Measurements from ENCODE around the gene PRMT2.
"Not testable (repeated sequence)": the region's sequence is repeated elsewhere in the genome, so short reads cannot be mapped to it uniquely, and the experiment has no call there.

Gene PRMT2

DNA sequence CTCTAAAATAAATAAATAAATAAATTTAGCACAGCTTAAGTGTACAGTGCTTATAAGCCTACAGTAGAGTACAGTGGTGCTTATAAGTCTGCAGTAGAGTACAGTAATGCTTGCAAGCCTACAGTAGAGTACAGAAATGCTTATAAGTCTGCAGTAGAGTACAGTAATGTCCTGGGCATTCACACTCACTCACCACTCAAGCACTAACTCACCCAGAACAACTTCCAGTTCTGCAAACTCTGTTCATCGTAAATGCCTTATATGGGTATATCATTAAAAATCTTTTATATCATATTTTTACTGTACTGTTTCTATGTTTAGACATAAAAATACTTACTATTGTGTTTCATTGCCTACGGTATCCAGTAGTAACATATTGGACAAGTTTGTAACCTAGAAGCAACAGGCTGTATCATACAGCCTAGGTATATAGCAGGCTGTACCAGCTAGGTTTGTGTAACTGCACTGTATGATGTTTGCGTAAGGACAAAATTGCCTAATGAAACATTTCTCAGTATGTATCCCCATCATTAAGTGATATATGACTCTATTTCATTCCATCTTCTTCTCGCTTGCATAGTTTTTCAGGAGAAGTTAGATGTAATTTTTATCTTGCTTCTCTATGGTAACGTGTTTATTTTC, 16.6 kb upstream of the PRMT2 start:
- no peak for DNase-seq

DNA sequence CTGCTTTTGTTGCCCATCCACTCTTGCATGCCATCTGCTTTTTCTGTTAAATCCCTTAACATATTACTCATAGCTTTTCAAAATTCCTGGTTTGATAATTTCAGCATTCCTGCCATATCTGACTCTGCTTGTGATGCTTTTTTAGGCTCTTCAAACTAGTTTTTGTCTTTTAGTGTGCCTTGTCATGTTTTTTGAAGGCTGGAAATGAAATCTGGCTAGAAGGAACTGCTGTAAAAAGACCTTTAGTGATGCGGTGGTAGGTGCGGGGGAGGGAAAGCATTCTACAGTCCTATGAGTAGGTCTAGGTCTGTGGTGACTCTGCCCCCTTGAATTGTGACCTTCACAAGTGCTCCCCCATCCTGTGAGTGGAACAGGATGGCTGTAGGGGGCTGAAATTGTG, 15.6 kb upstream of the PRMT2 start:
- DNase-seq: no peak

DNA sequence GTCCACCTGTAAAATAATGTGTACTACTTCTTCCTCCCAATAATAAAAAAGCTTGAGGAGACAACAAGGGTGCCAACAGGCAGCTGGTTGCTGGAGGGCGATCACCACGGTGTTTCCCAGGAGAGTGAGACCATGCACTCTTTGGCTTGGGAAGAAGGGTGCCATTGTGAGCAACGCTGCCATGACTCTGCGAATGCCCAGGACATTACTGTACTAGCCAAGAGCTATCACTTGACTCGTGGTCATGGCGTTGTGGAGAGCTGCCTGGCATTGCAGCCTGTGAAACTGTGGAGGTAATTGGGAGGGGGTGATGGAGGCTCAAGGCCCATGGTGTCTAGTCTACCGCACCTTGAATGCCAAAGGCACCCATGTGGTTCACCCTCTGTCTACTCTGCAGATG, 14.6 kb upstream of the PRMT2 start:
- DNase-seq: no peak

DNA sequence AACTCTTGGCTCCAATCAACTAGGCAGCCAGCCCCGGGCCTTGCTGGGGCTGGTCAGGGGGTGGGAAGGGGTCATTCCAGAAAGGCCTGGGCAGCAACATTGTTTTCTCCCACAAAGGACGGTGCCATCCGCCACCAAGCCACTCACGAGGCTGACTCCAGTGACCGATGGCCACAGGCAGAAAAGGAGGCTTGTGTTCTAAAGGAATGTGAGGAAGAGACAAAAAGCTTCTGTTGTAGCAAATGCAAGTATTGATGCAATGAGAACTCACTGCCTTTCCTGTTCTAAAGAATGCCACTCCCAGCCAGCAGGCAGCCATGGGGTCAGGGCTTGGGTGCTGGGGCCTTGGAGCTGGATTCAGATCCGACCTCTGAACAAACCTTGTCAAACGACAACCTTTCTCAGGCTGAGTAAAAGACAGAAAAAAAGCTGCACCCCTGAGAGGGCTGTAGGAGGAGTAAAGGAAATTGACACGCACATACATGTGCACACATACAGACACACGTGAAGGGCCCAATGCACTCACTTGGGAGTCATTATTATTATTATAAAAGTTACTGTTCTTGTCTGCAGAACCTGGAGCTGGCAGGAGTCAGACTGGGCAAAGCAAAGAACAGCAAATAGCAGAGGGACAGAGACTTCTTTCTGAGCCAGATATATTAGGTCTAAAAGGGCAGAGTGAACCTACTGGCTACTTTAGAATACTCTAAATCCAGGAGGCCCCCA, 13.9 kb upstream of the PRMT2 start:
- no peak for DNase-seq

DNA sequence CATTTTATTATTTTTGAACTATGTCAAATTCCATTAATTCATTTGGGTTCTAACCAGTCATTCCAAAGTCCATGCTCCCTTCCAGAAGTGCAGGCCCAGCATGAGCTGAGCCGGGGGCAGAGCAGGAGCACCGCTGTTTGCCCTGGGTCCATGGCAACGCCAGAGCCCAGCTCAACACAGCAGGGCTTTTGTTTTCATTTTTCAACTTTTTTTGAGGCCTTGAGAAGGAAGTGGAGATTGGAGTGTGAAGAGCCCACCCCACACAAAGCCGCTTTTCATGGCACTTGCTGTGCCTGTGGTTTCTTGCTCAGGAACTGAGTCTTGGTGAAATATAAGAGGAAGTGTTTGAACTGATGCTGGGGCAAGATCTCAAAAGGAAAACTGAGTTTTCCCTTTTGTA, 13.2 kb upstream of the PRMT2 start:
- DNase-seq: no peak

DNA sequence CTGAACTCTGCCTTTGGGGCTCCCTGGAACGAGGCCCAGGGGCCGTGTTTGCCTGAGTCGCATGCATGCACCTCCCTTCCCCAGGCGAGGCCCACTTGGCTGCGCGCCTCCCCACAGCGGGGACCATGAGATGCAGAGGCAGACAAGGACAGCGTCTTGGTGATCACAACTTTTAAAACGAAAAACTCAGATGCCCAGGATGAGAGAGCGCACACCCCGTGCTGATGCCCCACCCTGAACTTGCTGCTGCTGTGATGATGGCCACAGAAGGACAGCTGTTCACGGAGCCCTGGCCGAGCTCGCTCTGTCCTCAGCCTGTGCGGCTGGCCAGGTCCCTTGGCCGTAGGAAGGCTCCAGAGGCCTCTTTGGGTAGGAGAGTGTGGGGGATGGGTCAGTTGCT, 11.4 kb upstream of the PRMT2 start:
- DNase-seq: no peak

DNA sequence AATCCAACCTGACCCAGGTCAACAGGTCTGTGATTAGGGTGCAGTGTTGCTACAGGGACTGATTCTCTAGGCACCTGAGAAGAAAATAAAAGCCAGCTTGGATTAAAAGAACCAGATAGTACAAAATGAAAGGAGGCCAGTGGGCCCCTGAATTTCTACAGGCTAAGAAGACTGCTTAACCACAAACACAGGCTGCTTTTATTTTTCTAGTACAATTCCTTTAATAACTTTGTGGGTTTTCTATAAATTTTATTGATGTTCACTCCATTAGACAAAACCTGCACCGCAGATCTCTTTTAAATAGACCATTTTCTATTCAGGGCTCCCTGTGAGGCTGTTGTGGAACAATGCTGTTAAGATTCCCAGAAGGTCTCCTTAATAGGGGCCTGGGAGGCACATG, 9.7 kb upstream of the PRMT2 start:
- DNase-seq: no peak

DNA sequence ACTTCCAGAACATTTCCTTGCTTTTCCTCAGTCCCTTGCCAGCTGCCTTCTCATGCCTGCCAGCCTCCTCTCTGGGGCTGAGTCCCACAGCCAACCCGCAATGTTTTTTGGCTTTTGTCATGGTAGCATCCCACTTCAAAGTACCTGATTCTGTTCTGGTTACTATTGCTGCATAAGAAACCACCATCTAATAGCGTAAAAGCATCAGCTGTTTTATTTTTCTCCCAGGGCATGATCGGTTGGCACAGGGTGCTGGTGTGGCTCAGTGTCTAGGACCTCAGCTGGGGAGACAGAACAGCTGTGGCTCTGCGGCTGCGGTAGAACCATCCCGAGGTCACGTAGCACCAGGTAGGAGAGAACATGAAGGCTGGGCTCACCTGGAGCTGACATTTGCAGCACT, 8.9 kb upstream of the PRMT2 start:
- DNase-seq: no peak

DNA sequence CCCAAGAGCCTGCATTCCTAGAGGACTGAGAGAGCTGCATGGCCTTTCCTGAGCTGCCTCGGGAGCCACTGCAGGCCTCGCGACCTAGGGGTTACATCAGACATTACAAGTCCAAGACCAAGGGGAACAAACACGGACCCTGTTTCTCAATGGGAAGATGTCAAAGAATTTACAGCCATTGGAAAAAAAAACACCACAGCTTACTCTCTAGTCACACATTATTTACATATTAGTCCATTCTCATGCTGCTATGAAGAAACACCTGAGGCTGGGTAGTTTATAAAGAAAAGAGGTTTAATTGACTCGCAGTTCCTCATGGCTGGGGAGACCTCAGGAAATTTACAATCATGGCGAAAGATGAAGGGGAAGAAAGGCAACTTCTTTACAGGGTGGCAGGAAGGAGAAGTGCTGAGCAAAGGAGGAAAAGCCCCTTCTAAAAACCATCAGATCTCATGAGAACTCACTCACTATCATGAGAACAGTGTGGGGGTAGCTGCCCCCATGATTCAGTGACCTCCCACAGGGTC, 8.4 kb upstream of the PRMT2 start:
- no peak for DNase-seq

DNA sequence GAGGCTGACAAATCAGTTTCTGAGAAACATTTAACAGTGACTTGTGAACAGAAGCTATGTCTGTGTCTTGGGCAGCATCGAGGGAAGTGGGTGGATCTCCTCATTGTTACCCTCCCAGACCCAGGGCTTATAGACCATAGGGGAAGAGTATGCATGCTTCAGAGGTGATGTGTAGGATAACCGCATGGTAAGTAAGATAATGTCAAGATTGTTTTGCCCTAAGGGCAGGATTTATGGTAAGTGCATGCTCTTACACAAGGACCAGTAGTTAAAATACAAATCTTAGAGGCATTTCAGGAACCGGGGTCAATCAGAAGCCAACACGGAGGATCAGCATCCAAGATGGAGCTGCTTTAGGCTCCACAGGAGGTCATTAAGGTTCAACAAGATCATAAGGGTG, 7.7 kb upstream of the PRMT2 start:
- DNase-seq: no peak

DNA sequence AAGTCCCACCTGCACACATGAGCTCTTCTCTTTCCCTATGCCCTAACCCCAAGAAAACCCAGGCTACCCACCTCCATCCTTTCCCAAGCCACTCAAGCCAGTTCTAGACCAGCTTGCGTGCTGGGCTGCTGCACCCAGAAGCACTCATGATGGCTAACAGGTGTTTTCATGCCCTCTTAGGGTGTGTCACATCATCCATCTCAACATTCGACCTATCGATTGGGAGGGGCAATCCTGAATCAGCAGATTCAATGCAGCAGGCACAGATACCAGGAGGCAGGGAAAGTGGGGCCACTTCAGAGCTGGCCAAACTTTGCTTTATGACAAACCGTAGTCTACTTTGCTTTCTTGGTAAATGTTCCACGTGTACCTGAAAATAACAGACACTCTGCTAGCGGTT, 6.6 kb upstream of the PRMT2 start:
- DNase-seq: no peak

DNA sequence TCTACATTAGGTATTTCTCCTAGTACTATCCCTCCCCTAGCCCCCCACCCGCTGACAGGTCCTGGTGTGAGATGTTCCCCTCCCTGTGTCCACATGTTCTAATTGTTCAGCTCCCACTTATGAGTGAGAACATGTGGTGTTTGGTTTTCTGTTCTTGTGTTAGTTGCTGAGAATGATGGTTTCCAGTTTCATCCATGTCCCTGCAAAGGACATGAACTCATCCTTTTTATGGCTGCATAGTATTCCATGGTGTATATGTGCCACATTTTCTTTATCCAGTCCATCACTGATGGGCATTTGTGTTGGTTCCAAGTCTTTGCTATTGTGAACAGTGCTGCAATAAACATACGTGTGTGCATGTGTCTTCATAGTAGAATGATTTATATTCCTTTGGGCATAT, 4.6 kb upstream of the PRMT2 start:
- not testable (repeated sequence) for DNase-seq

DNA sequence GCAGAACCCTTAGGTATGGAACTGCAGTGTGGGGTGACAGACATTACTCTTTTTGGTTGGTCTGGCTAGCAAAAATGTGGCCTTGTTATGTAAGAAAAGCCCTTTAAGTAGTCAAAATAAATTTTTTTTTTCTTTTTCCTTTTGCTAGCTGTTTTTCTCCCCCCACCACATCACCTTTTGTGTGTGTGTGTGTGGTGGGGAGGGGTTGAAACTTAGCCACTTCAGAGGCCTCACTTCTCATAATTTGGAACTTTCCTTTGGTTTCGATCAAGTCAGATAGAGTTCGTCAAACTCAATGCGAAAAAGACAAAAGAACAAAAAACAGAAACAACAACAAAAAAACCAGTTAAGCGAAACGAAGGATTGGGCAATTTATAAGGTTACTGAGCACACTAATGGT, 1.9 kb upstream of the PRMT2 start:
- DNase-seq: no peak

DNA sequence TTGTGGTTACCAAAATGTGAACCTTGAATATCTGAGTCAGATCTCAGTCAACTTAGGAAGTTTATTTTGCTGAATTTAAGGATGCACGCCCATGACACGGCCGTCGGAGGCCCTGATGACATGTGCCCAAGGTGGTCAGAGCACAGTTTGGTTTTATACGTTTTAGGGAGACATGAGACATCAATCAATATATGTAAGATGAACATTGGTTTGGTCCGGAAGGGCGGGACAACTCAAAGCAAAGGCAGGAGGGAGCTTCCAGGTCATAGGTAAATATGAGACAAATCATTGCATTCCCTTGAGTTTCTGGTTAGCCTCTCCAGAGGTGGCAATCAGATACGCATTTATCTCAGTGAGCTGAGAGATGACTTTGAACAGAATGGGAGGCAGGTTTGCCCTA, 1.0 kb upstream of the PRMT2 start:
- no peak for DNase-seq

DNA sequence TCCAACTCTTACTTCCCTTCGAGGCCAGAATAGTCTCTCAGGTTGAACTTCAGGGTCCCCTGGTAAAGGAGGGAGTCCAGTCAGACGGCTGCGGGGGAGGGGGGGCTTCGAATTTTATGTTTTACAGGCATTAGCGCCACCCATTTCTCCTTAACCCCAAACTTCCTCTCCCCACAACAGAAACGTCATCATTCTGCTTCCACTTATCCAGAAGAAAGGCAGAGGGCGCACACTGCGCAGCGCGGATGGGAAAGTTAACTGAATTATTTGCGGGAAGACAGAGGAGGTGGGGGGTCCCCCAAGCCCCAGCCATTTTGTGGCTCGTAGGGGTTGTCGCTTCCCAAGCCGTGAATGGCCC, 529 bp upstream of the PRMT2 start:
- DNase-seq: no peak

DNA sequence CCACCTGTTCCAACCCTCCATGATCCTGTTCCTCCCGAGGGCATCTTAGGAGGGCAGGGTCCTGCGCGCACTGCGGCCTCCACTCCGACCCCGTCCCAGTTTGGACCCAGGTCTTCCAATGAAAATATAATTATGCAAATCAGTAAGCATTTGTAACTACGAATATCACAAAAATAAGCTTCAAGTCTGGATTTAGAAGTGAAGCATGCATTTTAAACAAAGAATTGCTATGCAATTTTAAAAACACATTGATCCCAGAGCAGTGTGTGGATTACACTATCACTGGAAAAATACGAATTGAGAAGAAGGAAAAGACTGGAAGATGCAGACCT, 673 bp downstream of the PRMT2 start:
- DNase-seq: no peak

DNA sequence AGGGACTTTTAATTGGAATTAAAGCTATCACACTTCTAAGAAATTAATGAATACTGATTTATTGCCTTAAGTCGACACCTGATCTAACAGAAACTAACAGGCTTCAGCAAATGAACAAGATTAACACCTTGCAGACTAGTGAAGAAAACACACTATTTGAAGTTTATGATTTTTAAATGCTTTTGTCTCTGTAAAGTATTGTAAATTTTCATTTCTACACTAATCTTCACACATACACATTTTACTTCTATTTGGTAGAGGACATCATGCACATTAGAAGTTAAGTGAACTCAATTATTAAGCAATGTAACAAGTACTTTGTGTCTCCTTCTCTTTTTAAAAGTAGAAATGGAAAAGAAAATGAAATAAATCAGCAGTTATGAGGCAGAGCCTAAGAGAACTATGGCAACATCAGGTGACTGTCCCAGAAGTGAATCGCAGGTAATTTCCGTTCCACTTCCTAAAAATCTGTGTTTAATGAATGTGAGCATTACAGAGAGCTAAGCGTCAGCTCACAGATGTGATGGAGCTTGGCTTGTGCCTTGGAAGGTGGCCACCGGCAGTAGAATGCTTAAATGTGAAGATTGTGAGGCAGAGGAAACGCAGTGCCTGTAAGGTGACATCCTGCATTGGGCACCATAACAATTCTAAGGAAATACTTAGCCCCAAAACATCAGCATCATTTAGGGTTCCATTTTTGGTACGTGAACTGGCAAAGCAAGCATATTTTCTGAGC, 1.2 kb downstream of the PRMT2 start:
- DNase-seq: no peak

DNA sequence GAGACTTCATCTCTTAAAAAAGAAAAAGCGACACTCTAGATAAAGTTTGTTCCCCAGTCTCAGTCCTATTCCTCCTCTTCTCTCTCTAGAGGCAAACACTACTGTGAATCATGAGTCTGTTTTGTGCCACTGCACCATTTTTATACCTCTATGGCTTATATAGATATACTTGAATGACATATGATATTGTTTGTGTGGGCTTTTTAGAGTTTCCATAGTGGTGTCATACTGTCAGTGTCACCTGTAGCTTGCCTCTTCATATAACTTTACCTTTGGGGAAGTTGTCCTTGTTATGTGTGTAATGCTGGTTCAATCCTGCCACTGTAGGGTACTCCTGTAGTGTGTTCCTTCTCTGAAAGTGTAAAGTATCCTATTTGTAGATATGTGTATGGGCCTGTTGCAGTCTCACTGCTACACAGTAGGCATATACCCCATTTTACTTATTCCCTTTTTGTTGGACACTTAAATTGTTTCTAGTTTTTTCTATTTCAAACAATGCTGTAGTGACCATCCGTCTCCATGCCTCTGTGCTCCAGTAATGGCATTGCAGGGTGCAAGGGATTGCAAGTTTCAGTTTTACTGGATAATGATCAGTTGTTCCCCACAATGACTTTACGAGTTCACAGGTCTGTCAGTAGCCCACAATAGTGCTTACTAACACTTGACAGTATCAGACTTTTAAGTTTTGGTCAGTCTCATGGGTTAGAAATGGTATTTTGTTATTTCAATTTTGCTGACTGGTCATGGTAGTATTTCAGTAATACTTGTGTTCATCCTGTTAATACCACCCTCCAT, 2.7 kb downstream of the PRMT2 start:
- no peak for DNase-seq

DNA sequence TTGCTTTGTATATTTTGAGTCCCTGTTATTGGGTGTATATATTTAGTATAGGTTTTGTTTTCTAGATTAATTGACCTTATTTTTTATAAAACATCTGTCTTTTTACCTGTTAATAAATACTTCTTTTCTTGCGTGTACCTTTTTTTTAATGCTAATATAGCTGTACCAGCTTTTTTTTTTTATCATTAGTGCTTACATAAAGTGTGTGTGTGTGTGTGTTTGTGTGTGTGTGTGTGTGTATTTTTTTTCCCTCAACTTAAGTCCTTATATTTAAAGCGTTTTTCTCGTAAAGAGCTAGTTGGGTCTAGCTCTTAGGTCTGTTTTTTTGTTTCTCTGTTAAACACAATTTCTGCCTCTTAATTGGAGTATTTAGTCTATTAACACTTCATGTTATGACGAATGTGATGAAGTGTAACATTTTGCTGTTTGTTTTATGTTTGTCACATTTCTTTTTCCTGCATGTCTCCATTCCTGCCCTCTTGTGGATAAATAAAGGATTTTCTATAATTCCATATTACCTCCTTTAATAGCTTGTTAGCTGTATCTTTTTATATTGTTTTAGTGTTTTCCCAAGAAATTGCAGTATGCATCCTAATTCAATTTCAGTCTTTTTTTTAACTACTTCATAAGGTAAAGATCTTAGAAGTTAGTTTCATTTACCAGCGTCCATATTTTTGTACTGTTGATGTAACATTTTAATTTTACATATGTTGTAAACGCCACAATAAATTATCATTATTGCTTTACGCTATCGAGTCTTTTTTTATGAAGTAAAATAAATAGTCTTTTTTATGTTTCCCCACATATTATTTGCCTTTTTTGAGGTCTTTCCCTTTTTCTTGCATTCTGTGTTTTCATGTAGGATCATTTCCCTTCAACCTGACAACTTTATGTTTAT, 4.3 kb downstream of the PRMT2 start:
- no peak for DNase-seq

DNA sequence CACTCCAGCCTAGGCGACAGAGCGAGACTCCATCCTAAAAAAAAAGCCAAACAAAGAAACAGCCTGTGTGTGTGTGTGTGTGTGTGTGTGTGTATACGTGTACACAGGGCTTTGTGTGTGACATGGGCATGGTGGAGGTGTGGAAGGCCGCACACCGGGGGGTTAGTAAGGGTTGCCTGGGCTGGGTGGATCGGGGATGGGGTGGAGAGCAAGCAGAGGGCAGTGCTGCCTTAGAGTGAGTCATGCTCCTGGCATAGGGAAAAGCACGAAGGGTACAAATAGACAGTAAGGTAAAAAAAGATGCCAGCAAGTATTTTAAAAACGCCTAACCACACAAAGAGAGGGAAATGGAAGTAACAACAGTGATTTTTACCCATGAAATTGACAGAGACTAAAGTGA, 6.2 kb downstream of the PRMT2 start:
- DNase-seq: no peak

DNA sequence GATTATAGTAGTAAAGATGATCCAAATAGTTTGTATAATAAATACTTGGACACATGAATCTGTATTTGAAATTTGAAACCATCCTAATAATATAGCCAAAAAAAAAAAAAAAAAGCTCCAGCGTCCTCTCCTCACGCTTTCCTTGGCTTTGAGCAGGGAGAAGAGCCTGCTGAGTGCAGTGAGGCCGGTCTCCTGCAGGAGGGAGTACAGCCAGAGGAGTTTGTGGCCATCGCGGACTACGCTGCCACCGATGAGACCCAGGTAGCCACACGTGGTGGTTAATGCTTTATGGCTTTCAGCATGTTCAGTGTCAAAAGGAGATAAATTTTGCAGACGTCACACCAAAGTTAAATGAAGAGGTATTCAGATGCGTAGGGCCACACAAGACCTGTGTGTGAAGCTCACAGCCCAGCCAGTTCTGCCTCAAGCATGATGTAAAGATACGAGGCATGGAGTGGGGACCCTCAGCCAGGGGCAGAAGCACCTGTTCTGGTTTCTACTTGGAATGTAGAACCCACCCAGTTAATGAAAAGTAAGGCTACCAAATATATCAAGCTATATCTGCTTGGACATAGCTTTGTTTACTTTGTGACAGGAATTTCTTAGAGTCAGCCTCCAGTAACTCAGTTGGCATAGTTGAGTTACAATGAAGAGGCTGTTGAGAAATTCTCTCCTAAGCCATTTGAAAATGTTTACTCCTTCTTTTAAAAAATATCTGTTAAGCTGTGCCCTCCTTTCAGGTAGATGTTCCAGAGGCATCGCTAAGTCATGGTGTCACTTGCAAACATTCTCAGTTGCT, 8.1 kb downstream of the PRMT2 start:
- DNase-seq: no peak

DNA sequence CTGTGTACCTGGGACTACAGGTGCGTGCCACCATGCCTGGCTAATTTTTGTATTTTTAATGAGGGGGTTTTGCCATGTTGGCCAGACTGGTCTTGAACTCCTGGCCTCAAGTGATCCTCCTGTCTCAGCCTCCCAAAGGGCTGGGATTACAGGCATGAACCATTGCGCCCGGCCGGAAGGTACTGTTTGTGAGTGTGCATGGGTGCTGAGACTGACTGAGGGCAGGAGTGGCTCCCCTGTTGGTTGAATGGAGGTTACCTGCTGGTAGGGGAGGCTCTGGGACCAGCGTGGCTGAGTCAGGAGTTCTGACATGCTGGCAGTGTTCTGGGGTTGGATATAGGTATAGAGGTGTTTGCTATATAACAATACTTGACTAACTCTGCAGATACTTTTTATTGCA, 10.4 kb downstream of the PRMT2 start:
- DNase-seq: no peak

Measured in cerebellar nuclear complex (tissue), 1 donor.